NCI-H82 (cell line): ENCODE measurements around the gene HGS.
A peak's percentile ranks its signal among the peaks of the same experiment; 100 is the strongest.

Experiments used
- DNase-seq: peaks from one replicate; lab custom pipeline; 2025; lab: John Stamatoyannopoulos, UW

Gene HGS

DNA sequence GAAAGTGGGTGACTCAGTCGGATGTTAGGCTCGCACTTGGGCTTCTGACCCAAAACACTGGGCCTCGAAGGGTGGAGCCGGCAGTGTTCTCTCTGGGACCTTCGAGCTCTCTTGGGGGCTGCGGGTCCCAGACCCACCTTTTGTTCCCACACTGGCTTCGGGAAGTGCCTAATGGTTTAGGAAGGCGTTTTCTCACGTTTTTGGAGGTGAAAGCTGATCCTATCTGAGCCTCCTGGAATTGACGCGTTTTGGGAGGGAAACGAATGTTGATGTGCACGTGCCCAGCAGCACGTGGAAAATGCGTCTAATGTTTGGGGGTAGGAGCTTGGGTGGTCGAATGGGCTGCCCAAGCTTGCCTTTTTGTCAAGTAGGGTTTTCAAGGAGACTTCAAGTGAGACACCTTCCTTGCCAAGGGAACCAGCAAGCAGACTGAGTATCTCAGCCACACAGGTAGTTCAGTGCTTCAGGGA lies 666 bp downstream of the HGS start:
- no peak for DNase-seq

DNA sequence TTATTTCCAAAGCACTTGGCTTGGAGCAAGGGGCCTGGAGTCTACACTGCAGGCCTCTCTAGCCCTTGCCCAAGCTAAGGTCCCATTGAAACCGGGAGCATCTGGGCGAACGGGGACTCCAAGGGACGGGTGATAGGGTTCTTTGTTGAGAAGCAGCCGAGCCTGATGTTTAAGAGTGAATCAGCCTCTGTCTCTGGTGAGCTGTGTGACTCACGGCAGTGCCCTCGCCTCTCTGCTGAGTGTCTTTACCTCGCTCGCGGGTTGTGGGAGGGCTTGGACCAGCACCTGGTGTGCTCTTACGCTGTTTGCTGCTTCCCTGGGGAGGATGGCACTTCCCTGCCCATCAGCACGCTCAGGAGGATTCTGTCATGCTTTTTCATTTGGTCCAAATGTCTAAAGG lies 1.3 kb downstream of the HGS start:
- DNase-seq: no peak

DNA sequence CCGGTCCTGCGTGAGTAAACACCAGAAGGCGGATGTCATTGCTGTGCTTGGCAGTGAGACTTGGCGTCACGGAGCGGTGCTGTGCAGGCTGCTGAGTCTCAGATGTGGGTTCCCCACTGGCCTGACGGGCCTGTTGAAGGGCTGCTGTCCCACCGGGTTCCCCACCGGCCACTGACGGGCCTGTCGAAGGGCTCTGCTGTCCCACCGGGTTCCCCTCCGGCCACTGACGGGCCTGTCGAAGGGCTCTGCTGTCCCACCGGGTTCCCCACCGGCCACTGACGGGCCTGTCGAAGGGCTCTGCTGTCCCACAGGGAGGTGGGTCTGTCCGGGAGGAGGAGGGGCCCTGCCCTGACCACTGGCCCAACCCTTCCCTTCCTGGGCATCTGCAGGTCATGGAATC lies 2.8 kb downstream of the HGS start:
- DNase-seq: no peak

DNA sequence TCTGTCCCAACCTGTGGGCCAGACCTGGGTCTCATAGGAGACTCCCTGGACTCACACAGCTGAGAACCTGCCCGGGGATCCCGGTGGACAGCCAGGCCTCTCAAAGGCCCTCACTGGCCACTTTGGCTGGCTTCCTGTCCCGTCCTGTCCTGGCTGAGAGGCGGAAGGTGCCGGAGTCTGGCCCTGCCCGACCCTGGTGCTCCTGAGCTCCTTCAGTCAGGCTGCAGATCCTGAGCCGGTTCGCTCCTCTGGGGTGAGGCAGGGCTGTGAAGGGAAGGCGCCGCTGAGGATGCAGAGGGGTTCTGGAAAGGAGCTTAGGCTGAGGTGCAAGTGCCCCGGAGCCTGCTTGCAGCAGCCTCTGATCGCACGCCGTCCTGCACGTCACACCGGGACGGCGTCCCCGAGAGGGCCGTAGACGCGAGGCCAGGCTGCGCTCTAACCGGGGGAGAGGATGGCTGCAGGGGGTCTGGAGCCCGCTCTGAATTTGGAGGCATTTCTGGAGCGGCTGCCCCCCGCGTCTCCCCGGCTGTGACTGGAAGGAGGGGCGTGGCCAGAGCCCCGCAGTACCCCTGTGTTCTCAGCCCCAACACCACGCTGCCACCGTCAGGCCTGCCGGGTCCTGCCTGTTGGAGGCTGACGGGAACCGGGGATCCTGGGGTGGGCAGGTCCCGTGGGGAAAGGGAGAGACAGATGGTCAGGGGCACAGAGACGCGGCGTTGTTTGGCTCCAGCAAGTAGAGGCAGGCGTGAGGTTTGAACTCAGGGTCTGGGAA lies 4.1 kb downstream of the HGS start:
- no peak for DNase-seq

DNA sequence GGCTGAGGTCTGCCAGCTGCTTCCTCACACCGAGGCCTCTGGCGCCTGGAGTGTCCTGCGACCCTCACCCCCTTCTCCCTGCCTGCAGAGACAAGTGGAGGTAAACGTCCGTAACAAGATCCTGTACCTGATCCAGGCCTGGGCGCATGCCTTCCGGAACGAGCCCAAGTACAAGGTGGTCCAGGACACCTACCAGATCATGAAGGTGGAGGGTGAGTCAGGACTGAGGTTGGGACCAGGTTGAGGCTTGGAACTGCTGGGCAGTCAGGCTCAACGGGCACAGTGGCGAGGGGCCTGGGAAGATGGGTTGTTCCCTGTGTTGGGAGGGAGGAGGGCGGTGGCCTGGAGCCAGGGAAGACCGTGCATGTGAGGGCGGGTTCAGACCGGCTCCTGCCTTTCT lies 4.8 kb downstream of the HGS start:
- no peak for DNase-seq

DNA sequence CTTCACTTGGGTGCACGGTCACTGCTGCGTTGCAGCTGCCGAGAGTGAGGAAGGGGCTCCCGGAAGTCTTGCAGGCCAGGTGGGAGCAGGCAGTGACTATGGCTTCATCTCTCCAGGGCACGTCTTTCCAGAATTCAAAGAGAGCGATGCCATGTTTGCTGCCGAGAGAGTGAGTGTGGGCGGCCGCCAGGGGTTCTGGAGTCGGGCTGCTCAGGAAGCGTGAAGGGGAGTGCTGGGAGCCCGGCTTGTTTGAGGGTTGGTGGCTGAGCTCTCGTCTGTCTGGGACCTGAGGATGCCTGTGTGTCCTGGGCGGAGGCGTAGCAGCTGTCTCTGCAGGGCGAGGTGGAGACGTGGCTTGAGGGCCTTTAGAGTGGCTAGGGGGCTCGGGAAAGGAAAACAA lies 6.3 kb downstream of the HGS start:
- no peak for DNase-seq

DNA sequence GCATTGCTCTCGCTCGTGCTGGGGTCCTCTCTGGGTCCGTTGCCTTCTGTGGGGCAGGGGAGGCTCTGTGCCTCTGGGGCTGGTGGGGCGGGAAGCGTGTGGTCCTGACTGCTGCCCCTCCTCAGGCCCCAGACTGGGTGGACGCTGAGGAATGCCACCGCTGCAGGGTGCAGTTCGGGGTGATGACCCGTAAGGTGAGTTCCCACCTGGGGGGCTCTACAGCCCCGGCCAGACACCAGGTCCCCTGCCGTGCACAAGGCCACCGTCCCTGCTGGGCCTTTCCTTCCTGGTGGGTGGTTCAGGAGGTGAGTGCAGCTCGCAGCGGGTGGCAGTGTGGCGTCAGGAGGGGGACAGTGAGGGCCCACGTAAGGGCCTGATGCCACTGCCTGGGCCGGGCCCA lies 6.7 kb downstream of the HGS start:
- no peak for DNase-seq

DNA sequence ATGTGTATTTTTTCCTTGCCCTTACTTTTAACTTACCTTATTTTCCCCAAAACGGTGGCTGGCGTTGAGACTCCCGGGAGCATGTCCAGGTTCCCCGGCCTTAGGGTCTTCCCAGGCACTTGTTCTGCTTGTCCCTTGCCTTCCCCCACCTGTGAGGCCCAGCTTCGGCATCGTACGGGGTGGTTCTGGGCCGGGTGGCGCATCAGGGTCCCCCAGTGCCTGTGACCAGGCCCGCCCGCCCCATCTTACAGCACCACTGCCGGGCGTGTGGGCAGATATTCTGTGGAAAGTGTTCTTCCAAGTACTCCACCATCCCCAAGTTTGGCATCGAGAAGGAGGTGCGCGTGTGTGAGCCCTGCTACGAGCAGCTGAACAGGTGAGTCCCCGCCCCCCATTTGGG lies 7.4 kb downstream of the HGS start:
- DNase-seq: no peak

DNA sequence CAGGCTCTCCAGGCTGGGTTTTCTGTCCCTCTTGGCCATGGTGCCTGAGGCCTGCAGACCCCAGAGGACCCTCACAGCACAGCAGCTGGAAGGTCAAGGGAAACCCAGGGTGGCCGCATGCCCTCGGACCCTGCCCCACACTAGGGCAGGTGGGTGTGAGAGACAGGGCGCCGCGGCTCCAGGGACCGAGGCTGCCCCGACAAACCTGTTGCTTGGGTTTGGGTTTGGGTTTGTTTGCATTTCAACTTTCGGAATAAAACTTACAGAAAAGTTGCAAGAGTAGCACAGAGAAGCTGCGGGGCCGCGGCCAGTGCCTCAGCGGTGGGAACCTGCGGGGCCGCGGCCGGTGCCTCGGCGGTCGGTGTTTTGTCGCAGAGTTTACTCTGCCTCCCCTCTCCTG lies 7.8 kb downstream of the HGS start:
- no peak for DNase-seq

DNA sequence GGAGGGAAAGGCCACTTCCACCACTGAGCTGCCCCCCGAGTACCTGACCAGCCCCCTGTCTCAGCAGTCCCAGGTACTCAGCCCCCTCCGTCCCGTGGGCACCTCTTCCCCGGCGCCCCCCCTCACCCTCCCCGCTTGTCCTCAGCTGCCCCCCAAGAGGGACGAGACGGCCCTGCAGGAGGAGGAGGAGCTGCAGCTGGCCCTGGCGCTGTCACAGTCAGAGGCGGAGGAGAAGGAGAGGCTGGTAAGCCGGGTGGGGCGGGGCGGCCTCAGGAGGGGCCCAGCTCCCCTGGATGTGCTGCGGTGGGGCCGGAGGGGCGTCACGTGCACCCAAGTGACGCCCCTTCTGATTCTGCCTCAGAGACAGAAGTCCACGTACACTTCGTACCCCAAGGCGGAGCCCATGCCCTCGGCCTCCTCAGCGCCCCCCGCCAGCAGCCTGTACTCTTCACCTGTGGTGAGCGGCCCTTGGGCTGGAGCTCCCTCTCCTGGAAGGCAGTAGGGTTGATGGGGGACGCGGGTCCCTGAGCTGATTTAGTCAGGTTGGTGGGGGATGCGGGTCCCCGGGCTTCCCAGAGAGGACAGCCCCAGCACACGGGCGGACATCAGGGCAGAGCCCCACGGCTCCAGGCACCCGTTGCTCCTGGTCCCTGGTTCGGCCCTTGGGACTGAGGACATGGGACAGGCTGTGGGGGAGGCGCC lies 9.8 kb downstream of the HGS start:
- peak; percentile 33 for DNase-seq

DNA sequence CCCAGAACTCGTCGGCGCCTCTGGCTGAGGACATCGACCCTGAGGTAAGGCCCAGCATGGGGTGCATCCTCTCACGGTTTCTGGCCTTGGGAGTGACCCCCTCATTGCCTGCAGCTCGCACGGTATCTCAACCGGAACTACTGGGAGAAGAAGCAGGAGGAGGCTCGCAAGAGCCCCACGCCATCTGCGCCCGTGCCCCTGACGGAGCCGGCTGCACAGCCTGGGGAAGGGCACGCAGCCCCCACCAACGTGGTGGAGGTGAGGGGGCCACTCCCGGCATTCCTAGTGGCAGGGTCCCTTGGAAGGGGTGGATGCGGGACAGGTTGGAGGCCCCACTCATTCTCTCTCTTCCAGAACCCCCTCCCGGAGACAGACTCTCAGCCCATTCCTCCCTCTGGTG lies 11.0 kb downstream of the HGS start:
- DNase-seq: no peak

DNA sequence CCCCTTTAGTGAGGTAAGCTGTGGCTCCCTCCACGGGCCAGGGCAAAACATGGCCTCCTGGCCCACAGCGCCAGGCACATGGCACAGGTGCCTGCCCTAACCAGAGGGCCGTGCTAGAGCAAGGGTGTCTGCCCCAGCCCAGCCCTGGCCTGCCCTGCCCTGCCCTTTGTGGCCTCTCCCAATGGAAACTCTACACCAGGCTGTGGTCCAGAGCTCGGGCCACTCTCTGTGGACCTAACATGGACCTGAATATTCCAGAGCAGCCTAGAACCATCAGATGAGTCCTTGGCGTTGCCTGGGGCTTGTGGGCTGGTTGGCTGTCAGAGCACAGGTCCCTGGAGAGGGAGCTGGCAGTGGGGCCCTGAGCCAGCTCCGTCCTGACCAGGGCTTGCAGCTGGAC lies 11.4 kb downstream of the HGS start:
- DNase-seq: no peak

DNA sequence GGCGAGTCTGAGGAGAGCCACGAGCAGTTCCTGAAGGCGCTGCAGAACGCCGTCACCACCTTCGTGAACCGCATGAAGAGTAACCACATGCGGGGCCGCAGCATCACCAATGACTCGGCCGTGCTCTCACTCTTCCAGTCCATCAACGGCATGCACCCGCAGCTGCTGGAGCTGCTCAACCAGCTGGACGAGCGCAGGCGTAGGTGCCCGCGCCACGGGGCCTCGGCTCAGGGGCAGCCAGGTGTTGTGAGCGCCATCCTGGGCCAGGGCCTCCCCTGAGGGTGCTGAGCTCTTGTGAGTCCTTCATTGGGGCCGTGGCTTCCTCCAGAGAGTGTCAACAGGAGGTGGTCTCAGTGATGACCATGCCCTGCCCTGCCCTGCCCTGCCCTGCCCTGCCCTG lies 12.0 kb downstream of the HGS start:
- no peak for DNase-seq

DNA sequence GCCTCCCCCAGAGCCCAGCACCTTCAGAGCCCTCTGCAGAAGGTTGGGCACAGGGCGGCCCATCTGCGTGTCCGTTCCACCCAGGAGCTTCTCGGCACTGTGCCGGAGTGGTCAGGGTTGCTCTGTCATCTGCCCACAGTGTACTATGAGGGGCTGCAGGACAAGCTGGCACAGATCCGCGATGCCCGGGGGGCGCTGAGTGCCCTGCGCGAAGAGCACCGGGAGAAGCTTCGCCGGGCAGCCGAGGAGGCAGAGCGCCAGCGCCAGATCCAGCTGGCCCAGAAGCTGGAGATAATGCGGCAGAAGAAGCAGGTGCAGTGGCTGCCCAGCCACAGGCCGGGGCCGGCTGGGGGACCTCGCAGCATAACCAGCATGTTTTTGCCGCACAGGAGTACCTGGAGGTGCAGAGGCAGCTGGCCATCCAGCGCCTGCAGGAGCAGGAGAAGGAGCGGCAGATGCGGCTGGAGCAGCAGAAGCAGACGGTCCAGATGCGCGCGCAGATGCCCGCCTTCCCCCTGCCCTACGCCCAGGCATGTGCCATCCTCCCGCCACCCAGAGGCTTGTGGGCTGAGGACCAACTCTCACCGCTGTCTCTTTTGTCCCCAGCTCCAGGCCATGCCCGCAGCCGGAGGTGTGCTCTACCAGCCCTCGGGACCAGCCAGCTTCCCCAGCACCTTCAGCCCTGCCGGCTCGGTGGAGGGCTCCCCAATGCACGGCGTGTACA lies 12.6 kb downstream of the HGS start:
- no peak for DNase-seq

DNA sequence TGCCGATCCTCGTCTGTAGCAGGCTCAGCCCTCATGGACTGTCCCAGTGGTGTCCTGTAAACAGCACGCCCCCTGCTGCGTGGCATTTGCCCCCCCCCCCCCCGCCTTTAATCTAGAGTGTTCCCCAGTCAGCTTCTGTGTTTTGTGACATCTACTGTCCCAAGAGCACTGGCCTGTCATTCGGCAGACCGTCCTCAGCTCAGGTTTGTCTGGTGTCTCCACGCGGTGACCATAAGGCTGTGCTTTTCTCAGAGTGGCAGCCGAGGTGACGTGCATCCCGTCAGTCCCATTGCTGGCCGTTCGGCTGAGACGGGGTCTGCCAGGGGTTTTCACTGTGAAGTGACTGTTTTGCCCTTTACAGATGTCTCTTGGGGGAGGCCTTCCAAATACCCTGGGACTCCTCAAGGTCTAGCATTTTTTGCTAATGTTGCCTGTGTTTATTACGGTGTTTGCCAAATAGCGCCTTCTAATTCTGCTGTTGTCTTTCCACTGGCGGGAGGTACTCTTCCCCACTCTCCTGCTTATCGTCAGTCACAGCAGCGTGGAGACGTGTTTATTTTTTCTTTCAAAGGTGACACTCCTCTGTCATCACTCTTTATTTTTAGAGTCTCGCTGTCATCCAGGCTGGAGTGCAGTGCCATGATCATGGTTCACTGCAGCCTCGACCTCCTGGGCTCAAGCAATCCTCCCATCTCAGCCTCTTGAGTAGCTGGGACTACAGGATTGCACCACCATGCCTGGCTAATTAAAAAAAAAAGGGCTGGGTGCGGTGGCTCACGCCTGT lies 13.6 kb downstream of the HGS start:
- no peak for DNase-seq

DNA sequence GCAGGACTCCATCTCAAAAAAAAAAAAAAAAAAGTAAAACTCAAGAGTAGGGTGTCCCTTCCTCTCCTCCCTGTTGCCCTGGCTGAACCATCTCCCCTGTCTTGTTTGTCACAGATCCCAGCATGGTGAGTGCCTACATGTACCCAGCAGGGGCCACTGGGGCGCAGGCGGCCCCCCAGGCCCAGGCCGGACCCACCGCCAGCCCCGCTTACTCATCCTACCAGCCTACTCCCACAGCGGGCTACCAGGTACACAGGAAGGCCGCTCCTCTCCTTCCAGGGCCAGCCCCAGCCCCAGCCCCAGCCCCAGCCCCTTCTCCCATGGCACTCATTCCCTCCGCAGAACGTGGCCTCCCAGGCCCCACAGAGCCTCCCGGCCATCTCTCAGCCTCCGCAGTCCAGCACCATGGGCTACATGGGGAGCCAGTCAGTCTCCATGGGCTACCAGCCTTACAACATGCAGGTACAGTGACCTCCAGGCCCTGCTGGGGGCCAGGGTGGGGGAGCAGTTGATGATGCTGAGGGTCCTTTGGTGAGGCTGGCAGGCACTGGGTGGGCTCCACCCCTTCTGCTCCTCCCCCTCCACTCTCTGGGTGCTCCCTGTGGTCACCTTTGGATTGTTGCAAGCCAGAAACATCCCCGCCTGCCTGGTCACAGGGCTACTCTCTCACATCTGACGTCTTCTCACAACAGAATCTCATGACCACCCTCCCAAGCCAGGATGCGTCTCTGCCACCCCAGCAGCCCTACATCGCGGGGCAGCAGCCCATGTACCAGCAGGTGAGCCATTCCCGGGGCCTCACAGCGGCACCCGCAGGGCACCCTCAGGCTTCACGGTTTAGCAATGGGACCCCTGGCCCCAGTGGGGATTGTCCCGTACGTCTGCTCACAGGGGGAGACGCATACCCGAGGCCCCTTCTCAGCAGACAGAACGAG lies 16.8 kb downstream of the HGS start:
- no peak for DNase-seq

DNA sequence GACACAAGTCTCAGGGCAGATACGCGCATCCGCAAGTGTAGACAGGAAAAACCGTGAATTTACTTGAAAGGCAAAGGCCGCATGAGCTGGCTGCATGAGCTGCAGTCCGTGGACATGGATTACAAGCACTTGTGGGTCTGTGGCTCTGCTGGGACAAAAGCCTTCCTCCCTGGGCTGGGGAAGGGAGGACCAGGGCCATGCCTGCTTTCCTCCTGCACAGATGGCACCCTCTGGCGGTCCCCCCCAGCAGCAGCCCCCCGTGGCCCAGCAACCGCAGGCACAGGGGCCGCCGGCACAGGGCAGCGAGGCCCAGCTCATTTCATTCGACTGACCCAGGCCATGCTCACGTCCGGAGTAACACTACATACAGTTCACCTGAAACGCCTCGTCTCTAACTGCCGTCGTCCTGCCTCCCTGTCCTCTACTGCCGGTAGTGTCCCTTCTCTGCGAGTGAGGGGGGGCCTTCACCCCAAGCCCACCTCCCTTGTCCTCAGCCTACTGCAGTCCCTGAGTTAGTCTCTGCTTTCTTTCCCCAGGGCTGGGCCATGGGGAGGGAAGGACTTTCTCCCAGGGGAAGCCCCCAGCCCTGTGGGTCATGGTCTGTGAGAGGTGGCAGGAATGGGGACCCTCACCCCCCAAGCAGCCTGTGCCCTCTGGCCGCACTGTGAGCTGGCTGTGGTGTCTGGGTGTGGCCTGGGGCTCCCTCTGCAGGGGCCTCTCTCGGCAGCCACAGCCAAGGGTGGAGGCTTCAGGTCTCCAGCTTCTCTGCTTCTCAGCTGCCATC lies 17.7 kb downstream of the HGS start:
- no peak for DNase-seq

DNA sequence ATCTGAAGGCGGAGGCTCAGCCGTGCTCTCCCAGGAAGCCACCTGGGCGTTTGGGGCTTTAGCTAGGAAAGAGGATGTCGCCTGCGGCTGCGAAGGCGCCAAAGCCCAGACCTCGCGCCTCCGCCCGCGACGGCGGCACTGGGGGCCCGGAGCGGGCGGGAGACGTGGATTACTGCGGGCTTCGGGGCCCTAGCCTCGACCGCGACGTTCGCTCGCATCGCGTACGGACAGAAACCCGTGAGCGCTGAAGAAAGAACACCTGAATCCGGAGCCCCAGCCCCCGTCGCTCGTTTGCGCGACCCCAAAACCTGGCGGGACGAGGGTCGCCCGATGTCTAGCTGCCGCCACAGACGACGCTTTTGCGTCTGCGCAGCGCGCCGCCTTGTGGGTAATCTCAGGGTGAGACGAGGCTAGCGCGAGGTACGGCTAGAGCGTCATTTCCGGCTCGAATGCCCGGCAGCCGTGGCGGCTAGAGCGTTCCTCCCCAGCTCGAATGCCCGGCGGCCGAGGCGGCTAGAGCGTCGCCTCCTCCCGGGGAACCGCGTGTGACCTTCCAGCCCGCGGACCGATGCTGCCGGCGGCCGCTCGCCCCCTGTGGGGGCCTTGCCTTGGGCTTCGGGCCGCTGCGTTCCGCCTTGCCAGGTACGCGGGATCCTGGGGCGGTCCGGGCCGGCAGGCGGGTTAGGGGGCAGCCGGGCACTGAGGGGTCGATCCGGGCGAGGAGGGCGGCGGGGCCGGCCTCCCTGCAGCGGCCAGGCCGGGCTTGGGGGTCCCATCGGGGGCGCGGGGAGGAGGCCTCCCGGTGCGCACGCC lies 19.3 kb downstream of the HGS start, which contains the start of gene MRPL12:
Gene MRPL12, plus strand, starts transcription at position 434 of the 813 bp plus-strand sequence. Its CDS starts 135 bp downstream, at position 569.
- peak; percentile 98 for DNase-seq
